H1 (cell line): ENCODE results near the gene ZNF512. TPM values are rescaled to one million over a fixed set of nuclear protein-coding genes. Genes with fewer than 3 reads are reported as not detected.
A peak's percentile ranks its signal among the peaks of the same experiment; 100 is the strongest.

Source experiments
- CTCF ChIA-PET: fragments of 300-600 bp; sonication (Branson Sonifier 250); formaldehyde crosslinking; loops from one replicate; lab custom pipeline; 2021; ENCODE audit not compliant: partially characterized antibody; lab: Charles Lee
- POLR2A ChIA-PET: fragments of 300-600 bp; sonication (Branson Sonifier 250); formaldehyde crosslinking; loops from one replicate; lab custom pipeline; 2021; ENCODE audit warnings: inconsistent platforms; ENCODE audit not compliant: partially characterized antibody; lab: Charles Lee
- DNase-seq, 2 experiments: peaks; one replicate each; pipeline versions ENCODE4 v3.0.0 to v3.0.0-alpha.2; 2010 to 2022; ENCODE audit warnings: low spot score in 2 of 2, low read depth in 1 of 2, mixed read lengths in 1 of 2
- FAIRE-seq: peaks from 2 replicates; lab custom pipeline; 2011; peaks lifted over from hg19 to GRCh38; lab: Jason Lieb, UNC
- H2AFZ ChIP-seq: 2 replicates; pipeline ENCODE4 v1.8.1; 2012; ENCODE audit warnings: low read length, inconsistent platforms
- H2AK5ac ChIP-seq: 2 replicates; pipeline ENCODE4 v1.6.1; 2013; ENCODE audit warnings: low read depth, low read length
- H2BK120ac ChIP-seq: replicated peaks from 2 replicates; pipeline ENCODE3; 2013; ENCODE audit warnings: low read depth, low read length, inconsistent platforms
- H2BK12ac ChIP-seq: 2 replicates; pipeline ENCODE4 v1.6.1; 2013; ENCODE audit warnings: low read depth, low read length
- H2BK15ac ChIP-seq: 2 replicates; pipeline ENCODE4 v1.6.1; 2013; ENCODE audit warnings: low read length
- H2BK20ac ChIP-seq: 2 replicates; pipeline ENCODE4 v1.6.1; 2013; ENCODE audit warnings: low read length
- H2BK5ac ChIP-seq: 2 replicates; pipeline ENCODE4 v1.6.1; 2013; ENCODE audit warnings: low read depth, low read length
- H3K14ac ChIP-seq: 2 replicates; pipeline ENCODE4 v1.6.1; 2013; ENCODE audit warnings: inconsistent platforms; ENCODE audit not compliant: insufficient read length
- H3K18ac ChIP-seq: 2 replicates; pipeline ENCODE4 v1.6.1; 2013; ENCODE audit warnings: low read length; ENCODE audit errors: extremely low read depth
- H3K23ac ChIP-seq: 2 replicates; pipeline ENCODE4 v1.6.1; 2013; ENCODE audit warnings: inconsistent platforms; ENCODE audit not compliant: insufficient read length
- H3K23me2 ChIP-seq: 2 replicates; pipeline ENCODE4 v1.6.1; 2013; ENCODE audit warnings: low read depth, low read length
- H3K27ac ChIP-seq: 2 replicates; pipeline ENCODE4 v1.6.1; 2011; ENCODE audit warnings: low read depth, low read length, inconsistent platforms
- H3K27me3 ChIP-seq, 4 experiments: replicated peaks in 1 of 4; 1 replicate in 1 of 4; 2 replicates in 3 of 4; pipeline versions ENCODE4 v1.6.1 to v1.8.1; 2011 to 2013; ENCODE audit warnings: low read length in 3 of 4, mild to moderate bottlenecking in 3 of 4, inconsistent platforms in 2 of 4, mixed read lengths in 2 of 4, moderate library complexity in 1 of 4; ENCODE audit not compliant: control insufficient read depth in 3 of 4, insufficient read depth in 3 of 4; ENCODE audit errors: extremely low read depth in 1 of 4
- H3K36me3 ChIP-seq, 4 experiments: 2 replicates each; pipeline versions ENCODE4 v1.6.1 to v1.8.1; 2011 to 2013; ENCODE audit warnings: mild to moderate bottlenecking in 4 of 4, low read length in 3 of 4, moderate library complexity in 2 of 4, control low read depth in 1 of 4, inconsistent platforms in 1 of 4; ENCODE audit not compliant: insufficient read depth in 4 of 4, control insufficient read depth in 2 of 4
- H3K4ac ChIP-seq: replicated peaks from 2 replicates; pipeline ENCODE3; 2013; ENCODE audit warnings: low read length, low read depth, mixed read lengths, inconsistent platforms; ENCODE audit not compliant: insufficient read length
- H3K4me1 ChIP-seq, 4 experiments: replicated peaks in 1 of 4; 1 replicate in 1 of 4; 2 replicates in 3 of 4; pipeline versions ENCODE4 v1.6.1 to v1.8.1; 2011 to 2013; ENCODE audit warnings: low read length in 3 of 4, inconsistent platforms in 2 of 4, mixed read lengths in 1 of 4; ENCODE audit not compliant: insufficient read depth in 4 of 4, control insufficient read depth in 3 of 4
- H3K4me2 ChIP-seq, 2 experiments: 2 replicates each; pipeline versions ENCODE4 v1.6.1 to v1.8.1; 2011 to 2013; ENCODE audit warnings: low read depth in 2 of 2, low read length in 2 of 2, control low read depth in 1 of 2, inconsistent platforms in 1 of 2, mild to moderate bottlenecking in 1 of 2; ENCODE audit not compliant: insufficient read depth in 1 of 2
- H3K4me3 ChIP-seq, 4 experiments: fragments of 200-600, 300-600 bp in 1 of 4; sonication (generic), shearing (Covaris generic), sonication (Bioruptor Twin) in 1 of 4; 2 replicates each; pipeline versions ENCODE4 v1.5.1 to v1.8.1; 2011 to 2016; ENCODE audit warnings: low read length in 4 of 4, low read depth in 3 of 4, control low read depth in 2 of 4, inconsistent platforms in 2 of 4, mild to moderate bottlenecking in 2 of 4, mixed read lengths in 1 of 4, moderate library complexity in 1 of 4; ENCODE audit not compliant: insufficient read depth in 2 of 4; ENCODE audit errors: extremely low read depth in 1 of 4
- H3K56ac ChIP-seq: replicated peaks from 2 replicates; pipeline ENCODE3; 2013; ENCODE audit warnings: low read depth, mild to moderate bottlenecking, mixed read lengths, low read length, inconsistent platforms; ENCODE audit not compliant: insufficient read length
- H3K79me1 ChIP-seq: 2 replicates; pipeline ENCODE4 v1.6.1; 2013; ENCODE audit warnings: low read depth, low read length, control low read depth
- H3K79me2 ChIP-seq, 2 experiments: 2 replicates each; pipeline versions ENCODE4 v1.6.1 to v1.8.1; 2012 to 2013; ENCODE audit warnings: low read length in 2 of 2, mild to moderate bottlenecking in 2 of 2, inconsistent platforms in 1 of 2; ENCODE audit not compliant: insufficient read depth in 2 of 2, control insufficient read depth in 1 of 2
- H3K9ac ChIP-seq, 4 experiments: replicated peaks in 1 of 4; 1 replicate in 1 of 4; 2 replicates in 3 of 4; pipeline versions ENCODE4 v1.6.1 to v1.8.1; 2011 to 2013; ENCODE audit warnings: low read depth in 3 of 4, low read length in 3 of 4, control low read depth in 2 of 4, mild to moderate bottlenecking in 2 of 4, moderate library complexity in 2 of 4, inconsistent platforms in 1 of 4; ENCODE audit errors: extremely low read depth in 1 of 4
- H3K9me3 ChIP-seq, 2 experiments: 2 replicates each; pipeline versions ENCODE4 v1.6.1 to v1.8.1; 2012 to 2013; ENCODE audit warnings: mild to moderate bottlenecking in 2 of 2, moderate library complexity in 2 of 2, control low read depth in 1 of 2, inconsistent platforms in 1 of 2, low read depth in 1 of 2, low read length in 1 of 2, mixed read lengths in 1 of 2; ENCODE audit not compliant: insufficient read depth in 2 of 2
- H4K20me1 ChIP-seq, 2 experiments: replicated peaks in 1 of 2; 2 replicates each; pipeline versions ENCODE3 to v1.8.1; 2011 to 2013; ENCODE audit warnings: inconsistent platforms in 2 of 2, low read length in 2 of 2, mild to moderate bottlenecking in 1 of 2; ENCODE audit not compliant: insufficient read depth in 2 of 2, control insufficient read depth in 1 of 2
- H4K5ac ChIP-seq: 2 replicates; pipeline ENCODE4 v1.6.1; 2013; ENCODE audit warnings: low read length, low read depth, mixed read lengths, inconsistent platforms; ENCODE audit not compliant: insufficient read length
- H4K8ac ChIP-seq: 2 replicates; pipeline ENCODE4 v1.8.0; 2013; ENCODE audit warnings: mild to moderate bottlenecking, moderate library complexity, low read length, inconsistent platforms; ENCODE audit not compliant: insufficient read depth; ENCODE audit errors: extremely low read depth
- H4K91ac ChIP-seq: replicated peaks from 2 replicates; pipeline ENCODE3; 2013; ENCODE audit warnings: low read length, mixed read lengths, inconsistent platforms; ENCODE audit not compliant: insufficient read length
- CEBPB ChIP-seq: IDR thresholded peaks from 2 replicates; pipeline ENCODE4 v1.6.1; 2012; ENCODE audit warnings: low read depth, low read length
- CTCF ChIP-seq, 3 experiments: IDR thresholded peaks; 1 replicate in 2 of 3; 2 replicates in 1 of 3; pipeline versions ENCODE4 v1.5.1 to v1.6.1; 2011; ENCODE audit warnings: low read length in 3 of 3, mild to moderate bottlenecking in 3 of 3, inconsistent platforms in 2 of 3, low read depth in 1 of 3, moderate library complexity in 1 of 3; ENCODE audit not compliant: insufficient read depth in 1 of 3; ENCODE audit errors: control extremely low read depth in 1 of 3
- WGBS, 2 experiments: shearing (Covaris generic) in 1 of 2; methylation state at CpG; one replicate each; pipeline versions ENCODE4 v1.1.6 to v1.1.7; 2013 to 2015; ENCODE audit warnings: low lambda C conversion rate in 2 of 2, mixed read lengths in 2 of 2, inconsistent platforms in 1 of 2, low coverage in 1 of 2, missing lambda C conversion rate in 1 of 2; ENCODE audit not compliant: insufficient replicate concordance in 2 of 2, insufficient coverage in 1 of 2, insufficient read length in 1 of 2; ENCODE audit errors: extremely low coverage in 1 of 2, missing lambda C conversion rate in 1 of 2; 5-methylcytosine and 5-hydroxymethylcytosine counted together
- polyA plus RNA-seq, 7 experiments: library from polyadenylated mRNA; depleted of rRNA in 3 of 7; stranded (reverse) in 5 of 7; unstranded in 2 of 7; fragments of >200 nt in 5 of 7; fragments of 200-250 nt in 2 of 7; gene quantifications; 1 replicate in 5 of 7; 2 replicates in 1 of 7; 4 replicates in 1 of 7; pipeline versions ENCODE4 v1.2.1 to v1.2.3, GENCODE V29; 2011 to 2013; ENCODE audit warnings: missing spikeins in 2 of 7, mixed read lengths in 2 of 7
- total RNA-seq: library from RNA; stranded (reverse); fragmentation: NEBNext Ultra II Directional; extraction: Animal tissue kit (Norgen Biotek cat#: 25700); gene quantifications from 2 replicates; pipeline ENCODE4 v1.2.1, GENCODE V29; 2021

The ZNF512 gene
- total and polyA plus RNA-seq, 2 of the 8 experiments (the other 6 are each of a cell fraction or from before 2014, with no cell fraction given): 17.6 to 37.9 TPM

- H3K4ac ChIP-seq: no peak overlapping the region
- H3K23ac ChIP-seq: no peak overlapping the region
- no peak overlapping the region for H2BK15ac ChIP-seq
- H3K4me1 ChIP-seq: peaks cover 0 to 1% (median 0%) of the 10 kb centered on the region in 4 experiments; a peak in 2 of 7 replicates
- H3K18ac ChIP-seq: no peak overlapping the region
- H2AK5ac ChIP-seq: no peak overlapping the region
- no peaks in the 10 kb centered on the region for H3K27me3 ChIP-seq
- H3K79me1 ChIP-seq: no peaks in the 10 kb centered on the region
- H4K91ac ChIP-seq: no peak overlapping the region
- peaks cover 8% of the 10 kb centered on the region; the same call in 1 of the 2 replicates for H3K23me2 ChIP-seq
- TF ChIP-seq CEBPB (peak; percentile 78; the same call in 1 of the 2 replicates), CTCF (IDR thresholded peaks at IDR 0.05; ENCODE audit: control extremely low read depth in 1 of 3, insufficient read depth in 1 of 3, low read depth in 1 of 3, low read length in 3 of 3) (no peak)
- peaks cover 3 to 42% (median 18%) of the 10 kb centered on the region in 4 experiments; a peak in 7 of 8 replicates for H3K36me3 ChIP-seq
- no peak overlapping the region for H2BK5ac ChIP-seq
- no peaks in the 10 kb centered on the region for H4K20me1 ChIP-seq
- H3K56ac ChIP-seq: no peak overlapping the region
- H4K5ac ChIP-seq: no peak overlapping the region
- no peak overlapping the region for H2BK120ac ChIP-seq
- DNase-seq (no peak), FAIRE-seq (no peak)
- peak overlapping the region; percentile 99; the same call in 1 of the 2 replicates for H2AFZ ChIP-seq
- no peak overlapping the region for H3K14ac ChIP-seq
- no peak overlapping the region for H2BK12ac ChIP-seq
- no peak overlapping the region for H2BK20ac ChIP-seq
- peak overlapping the region in 2 of 4 experiments; percentile 89 to 98; a peak in 4 of 7 replicates for H3K9ac ChIP-seq
- POLR2A ChIA-PET: interaction anchor here (0.7 to 2.1 kb wide), 4 partner anchors 10 to 1553 kb away, joined by 3 to 12 read pairs (median 6); partner anchors contain the start of genes CCDC121, GPN1 and PPM1G
- H3K27ac ChIP-seq: no peak overlapping the region
- H3K4me3 ChIP-seq: peak overlapping the region; percentile 50 to 100 (median 88)
- CTCF ChIA-PET: interaction anchor here (0.5 to 3.9 kb wide), 3 partner anchors 13 to 29 kb away, joined by 3 to 34 read pairs (median 3); no protein-coding TSS in a partner anchor
- H3K9me3 ChIP-seq: no peaks in the 10 kb centered on the region
- 79% methylated on average over 16 of the region's 16 CpGs; no CpG with 5 or more reads in 1 of the 2 experiments for WGBS, 2 experiments
- peak overlapping the region; percentile 68 to 96 for H3K4me2 ChIP-seq
- H3K79me2 ChIP-seq: peaks cover 0 to 24% of the 10 kb centered on the region in 2 experiments; a peak in 2 of 4 replicates
- H4K8ac ChIP-seq: no peak overlapping the region
Measured at GRCh38 chr2:27664622-27665363, 82.0 kb downstream of the ZNF512 start.
